HG02678 (cell line): ENCODE data around the gene PRPF31.

ENCODE experiments used
- ATAC-seq: cut with Tn5 transposase; IDR thresholded peaks from one replicate; pipeline ENCODE4 v1.9.1; 2021; ENCODE audit warnings: mild to moderate bottlenecking, moderate library complexity; ENCODE audit not compliant: unreplicated experiment

Gene PRPF31

GRCh38 chr19:54106716-54107115 is 8.8 kb upstream of the PRPF31 start:
- ATAC-seq = no peak

- ATAC-seq = no peak
These were observed 7.6 kb upstream of the PRPF31 start for GRCh38 chr19:54107876-54108490.

GRCh38 chr19:54108496-54108895 is 7.1 kb upstream of the PRPF31 start:
- no peak for ATAC-seq

- ATAC-seq = no peak
These were observed 5.9 kb upstream of the PRPF31 start for GRCh38 chr19:54109651-54110050.

GRCh38 chr19:54114340-54115108 is 1.0 kb upstream of the PRPF31 start:
- ATAC-seq = no peak

GRCh38 chr19:54121259-54121658 is 5.7 kb downstream of the PRPF31 start:
- ATAC-seq = no peak

GRCh38 chr19:54123682-54124081 is 8.1 kb downstream of the PRPF31 start:
- no peak for ATAC-seq

- no peak for ATAC-seq
These were observed 8.8 kb downstream of the PRPF31 start for GRCh38 chr19:54124393-54124792.

- no peak for ATAC-seq
These were observed 10.2 kb downstream of the PRPF31 start for GRCh38 chr19:54125713-54126112.

GRCh38 chr19:54127688-54128440 is 12.3 kb downstream of the PRPF31 start:
- ATAC-seq = no peak

- no peak for ATAC-seq
These were observed 12.8 kb downstream of the PRPF31 start for GRCh38 chr19:54128441-54128725.

- no peak for ATAC-seq
These were observed 13.5 kb downstream of the PRPF31 start for GRCh38 chr19:54128796-54129616.

- ATAC-seq = no peak
These were observed 14.1 kb downstream of the PRPF31 start for GRCh38 chr19:54129617-54129996.

GRCh38 chr19:54133312-54133956 is 17.9 kb downstream of the PRPF31 start:
- no peak for ATAC-seq

GRCh38 chr19:54133957-54134590 is 18.5 kb downstream of the PRPF31 start:
- ATAC-seq = no peak

GRCh38 chr19:54136086-54136863 is 20.7 kb downstream of the PRPF31 start:
- ATAC-seq = no peak

GRCh38 chr19:54136864-54137698 is 21.5 kb downstream of the PRPF31 start:
- peak; percentile 76 for ATAC-seq

GRCh38 chr19:54137699-54138488 is 22.3 kb downstream of the PRPF31 start, which contains the start of gene CNOT3:
TSS of gene CNOT3 (plus strand) at chr19:54137762. CDS start at chr19:54142979, 5,217 bp downstream.
- no peak for ATAC-seq
